CD4-positive, alpha-beta T cell treated with Interleukin-15 for 4 hours (primary cell): ENCODE data around the gene PLOD3.

Experiments
- DNase-seq: peaks from one replicate; pipeline ENCODE4 v3.0.0-alpha.2; 2020; ENCODE audit warnings: low spot score

Gene PLOD3

GRCh38 chr7:101238226-101239182 is 21.1 kb upstream of the PLOD3 start:
- no peak for DNase-seq

DNA sequence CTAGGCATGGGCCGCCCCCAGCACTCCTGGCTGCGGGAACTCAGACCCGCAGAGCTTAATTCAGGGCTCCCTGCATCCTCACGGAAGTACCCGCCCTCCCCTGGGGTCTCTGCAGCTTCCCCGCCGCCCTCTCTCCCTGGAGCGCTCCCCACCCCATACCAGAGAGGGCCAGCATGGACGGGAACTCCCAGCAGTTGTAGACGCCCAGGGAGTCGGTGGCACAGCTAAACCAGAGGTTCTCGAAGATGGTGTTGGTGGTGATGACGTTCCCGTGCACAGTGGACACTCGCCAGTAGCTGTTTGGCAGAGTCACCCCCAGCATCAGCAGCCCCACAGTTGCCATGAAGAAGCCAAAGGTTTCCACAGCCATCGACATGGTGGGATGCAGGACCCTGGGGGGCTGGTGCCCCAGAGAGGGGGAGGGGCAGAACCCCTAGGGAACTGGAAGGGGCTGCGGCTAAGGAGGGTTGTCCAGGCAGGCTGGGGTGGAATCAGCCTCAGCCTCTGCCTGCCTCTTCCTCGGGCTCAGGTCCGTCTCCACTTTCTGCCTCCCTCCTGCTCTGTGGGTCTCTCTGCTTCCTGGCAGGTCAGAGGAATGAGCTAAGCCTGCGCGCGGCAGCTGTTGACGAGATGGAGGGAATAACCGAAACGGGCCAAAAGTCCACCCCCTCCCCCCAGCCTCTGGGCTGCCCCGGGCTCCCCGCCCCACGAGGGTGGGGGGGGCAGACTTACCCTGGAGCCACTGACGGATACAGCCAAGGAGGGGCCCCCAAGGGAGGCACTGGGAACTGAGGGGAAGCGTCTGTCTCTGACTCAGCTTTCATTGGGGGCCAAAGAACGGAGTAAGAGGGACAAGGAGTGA is 20.1 kb upstream of the PLOD3 start, which contains the start of gene CLDN15:
Gene CLDN15 (minus strand): TSS at position 597 of the 862 bp plus-strand sequence. CDS start 221 bp downstream, at position 376.
- no peak for DNase-seq

DNA sequence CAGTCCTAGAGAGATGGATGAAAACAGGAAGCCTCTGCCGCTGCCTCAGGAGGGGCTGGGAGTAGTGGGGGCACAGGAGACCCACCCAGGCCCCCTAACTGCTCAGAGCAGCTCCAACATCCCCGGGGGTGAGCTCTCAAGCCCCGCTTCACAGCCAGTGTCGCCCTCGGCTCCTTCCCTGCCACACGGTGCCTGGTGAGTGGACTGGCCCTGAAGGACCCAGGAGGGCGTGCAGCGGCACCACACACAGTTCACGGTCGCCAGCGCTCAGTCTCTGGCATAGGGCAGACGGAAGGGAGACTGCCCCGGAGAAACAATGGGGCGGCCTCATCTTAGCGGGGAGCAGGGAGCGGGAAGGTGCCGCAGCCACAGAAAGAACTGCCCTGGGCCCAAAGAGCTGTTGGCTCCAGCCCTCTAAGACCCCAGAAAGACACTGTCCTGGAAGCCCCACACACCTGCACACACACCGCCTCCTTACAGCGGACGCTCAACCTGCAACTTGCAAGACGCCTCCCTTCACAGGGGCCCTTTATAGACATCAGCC is 19.0 kb upstream of the PLOD3 start:
- DNase-seq = no peak

GRCh38 chr7:101235522-101235921 is 18.1 kb upstream of the PLOD3 start:
- DNase-seq = no peak

- no peak for DNase-seq
These were observed 17.7 kb upstream of the PLOD3 start for GRCh38 chr7:101235050-101235449.

DNA sequence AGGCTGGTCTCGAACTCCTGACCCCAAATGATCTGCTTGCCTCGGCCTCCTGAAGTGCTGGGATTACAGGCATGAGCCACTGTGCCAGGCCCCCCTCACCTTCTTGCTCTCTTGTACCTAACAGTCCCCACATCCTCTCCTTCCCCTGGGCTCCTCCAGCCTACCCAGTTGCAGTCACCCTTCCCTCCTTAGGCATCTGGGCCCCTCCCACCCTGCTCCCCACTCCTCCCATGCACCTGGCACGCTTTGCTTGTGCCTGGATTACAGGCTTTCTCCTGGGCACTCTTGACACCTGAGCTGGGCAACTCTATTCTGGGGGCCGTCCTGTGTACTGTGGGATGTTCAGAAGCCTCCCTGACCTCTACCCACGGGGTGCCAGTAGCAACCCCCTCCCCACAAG is 17.3 kb upstream of the PLOD3 start:
- DNase-seq = no peak

DNA sequence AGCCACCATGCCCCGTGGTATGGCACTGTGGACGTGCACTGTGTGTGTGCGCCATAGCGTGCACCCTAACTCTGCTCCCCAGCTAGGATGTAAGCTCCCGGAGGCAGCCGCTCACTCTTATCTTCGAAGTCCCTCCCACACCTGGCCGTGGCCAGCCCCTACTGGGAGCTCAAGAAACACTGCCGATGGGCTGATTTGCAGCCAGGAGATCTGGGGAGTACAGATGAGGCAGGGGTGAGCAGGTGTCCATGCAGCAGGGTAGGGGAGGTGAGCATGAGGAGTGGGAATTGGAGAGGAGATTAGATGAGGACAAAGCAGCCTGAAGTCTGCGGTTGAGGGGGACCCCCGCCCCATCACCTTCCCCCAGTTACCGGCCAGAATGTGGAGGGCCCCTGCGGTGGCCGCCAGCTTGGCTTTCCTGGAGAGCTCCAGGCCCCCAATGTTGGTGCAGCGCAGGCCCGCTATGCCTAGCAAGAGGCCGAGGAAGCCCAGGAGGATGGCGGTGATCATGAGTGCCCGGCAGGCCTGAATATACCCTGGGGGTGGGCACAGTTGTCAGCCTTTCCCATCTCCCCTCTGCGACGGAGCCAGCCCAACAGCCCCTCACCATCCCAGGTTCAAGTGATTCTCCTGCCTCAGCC is 16.6 kb upstream of the PLOD3 start:
- no peak for DNase-seq

DNA sequence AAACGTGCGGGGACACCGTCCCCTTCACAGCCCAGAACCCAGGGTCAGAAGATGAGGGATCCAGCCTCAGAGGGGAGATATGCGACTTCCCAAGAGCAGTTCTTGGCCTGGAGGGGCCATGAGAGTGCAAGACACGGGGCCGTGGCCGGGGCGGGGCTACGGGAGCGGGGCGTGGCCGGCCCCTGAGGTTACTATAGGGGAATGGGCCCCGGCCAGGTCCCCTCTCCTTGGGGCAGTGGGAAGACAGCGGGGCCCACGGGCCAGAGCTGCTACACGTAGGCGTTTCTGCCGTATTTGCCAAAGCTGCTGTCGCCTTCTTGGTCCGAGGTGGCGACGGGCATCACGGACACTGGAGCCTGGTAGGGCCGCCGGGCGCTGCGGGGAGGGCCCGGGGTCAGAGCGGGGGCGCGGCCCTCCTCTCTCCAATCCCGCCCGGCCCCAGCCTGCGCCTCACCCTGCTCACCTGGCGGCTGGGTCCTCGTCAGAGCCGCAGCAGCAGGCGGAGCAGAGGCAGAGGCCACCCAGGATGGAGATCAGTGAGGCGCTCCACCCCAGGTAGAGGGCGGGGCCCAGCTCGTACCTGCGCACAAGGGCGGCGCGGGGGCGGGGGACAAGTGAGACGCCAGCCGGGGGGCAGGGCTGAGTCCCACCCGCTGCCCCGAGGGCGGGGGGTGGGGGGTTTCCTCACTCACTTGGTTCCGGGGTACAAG is 14.9 kb upstream of the PLOD3 start:
- no peak for DNase-seq

GRCh38 chr7:101231644-101232043 is 14.3 kb upstream of the PLOD3 start:
- DNase-seq = no peak

GRCh38 chr7:101226721-101227120 is 9.3 kb upstream of the PLOD3 start:
- no peak for DNase-seq

DNA sequence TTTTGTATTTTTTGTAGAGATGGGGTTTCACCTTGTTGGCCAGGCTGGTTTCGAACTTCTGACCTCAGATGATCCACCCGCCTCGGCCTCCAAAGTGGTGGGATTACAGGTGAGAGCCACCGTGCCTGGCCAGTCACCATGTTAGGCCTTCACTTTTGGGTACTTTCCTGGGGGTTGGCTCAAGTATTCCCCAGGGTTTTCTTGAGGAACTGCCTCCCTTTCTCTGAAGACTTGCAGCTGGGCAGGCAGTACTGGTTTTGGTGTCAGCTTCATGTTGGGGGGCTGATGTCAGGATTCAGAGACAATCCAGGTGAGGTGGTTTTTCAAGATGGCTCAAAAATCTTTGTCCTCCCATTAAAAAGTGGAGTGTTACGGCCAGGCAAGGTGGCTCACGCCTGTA is 8.3 kb upstream of the PLOD3 start:
- DNase-seq = no peak

DNA sequence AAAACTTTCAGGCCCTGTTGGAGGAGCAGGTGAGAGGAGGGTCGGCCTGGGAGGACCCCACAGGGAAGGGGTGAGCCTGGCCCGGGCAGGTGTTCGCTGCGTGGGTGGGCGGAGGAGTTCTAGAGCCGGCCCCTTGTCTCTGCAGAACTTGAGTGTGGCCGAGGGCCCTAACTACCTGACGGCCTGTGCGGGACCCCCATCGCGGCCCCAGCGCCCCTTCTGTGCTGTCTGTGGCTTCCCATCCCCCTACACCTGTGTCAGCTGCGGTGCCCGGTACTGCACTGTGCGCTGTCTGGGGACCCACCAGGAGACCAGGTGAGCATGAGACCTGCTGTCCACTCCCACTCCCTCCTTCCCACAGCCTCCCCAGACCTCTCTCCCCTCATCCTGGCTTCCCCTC is 6.1 kb upstream of the PLOD3 start:
- no peak for DNase-seq

DNA sequence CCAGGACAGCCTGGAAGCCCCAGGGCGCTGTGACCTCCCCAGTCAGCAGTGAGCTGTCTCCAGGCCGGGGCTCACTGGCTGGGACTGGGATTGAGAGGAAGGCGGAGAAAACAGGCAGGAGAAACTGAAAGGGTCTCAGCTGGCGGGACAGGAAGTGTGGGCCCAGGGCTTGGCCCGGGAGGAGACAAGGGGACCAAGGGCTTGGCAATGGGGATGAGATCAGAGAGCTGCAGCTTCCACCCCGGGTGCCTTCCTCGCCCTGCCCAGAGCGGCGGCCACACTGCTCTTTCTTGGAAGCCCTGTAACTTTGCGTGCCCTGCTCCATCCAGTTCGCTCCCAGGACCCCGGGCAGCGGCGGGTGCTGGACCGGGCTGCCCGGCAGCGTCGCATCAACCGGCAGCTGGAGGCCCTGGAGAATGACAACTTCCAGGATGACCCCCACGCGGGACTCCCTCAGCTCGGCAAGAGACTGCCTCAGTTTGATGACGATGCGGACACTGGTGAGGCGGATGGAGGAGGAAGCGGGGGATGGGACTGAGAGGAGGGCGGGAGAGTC is 5.0 kb upstream of the PLOD3 start:
- no peak for DNase-seq

- DNase-seq = no peak
These were observed 2.9 kb upstream of the PLOD3 start for GRCh38 chr7:101220295-101220694.

- no peak for DNase-seq
These were observed 1.1 kb upstream of the PLOD3 start for GRCh38 chr7:101218236-101219125.

DNA sequence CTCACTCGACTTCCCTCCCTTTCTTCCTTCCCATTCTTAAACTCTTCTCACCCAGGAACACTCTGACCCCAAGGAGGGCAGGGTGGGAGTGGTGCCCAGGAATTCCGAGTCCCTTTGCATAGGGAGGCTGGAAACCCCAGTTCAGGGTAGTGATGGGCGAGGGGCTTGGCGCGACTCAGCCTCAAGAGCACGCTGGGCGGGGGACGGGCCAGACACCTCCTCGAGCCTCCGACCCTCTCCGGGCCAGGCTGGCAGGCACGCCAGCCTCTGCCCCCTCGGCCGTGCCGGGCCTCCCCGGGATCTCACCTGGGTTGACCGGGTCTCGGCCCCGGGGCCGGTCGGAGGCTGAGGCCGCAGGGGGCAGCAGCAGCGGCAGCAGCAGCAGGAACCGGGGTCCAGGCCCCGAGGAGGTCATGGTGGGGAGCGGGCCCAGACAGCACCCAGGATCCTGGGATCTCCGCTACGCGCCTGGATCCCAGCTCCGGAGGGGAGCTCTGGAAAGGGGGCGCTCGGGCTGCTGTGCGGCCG is 457 bp downstream of the PLOD3 start:
- no peak for DNase-seq

- no peak for DNase-seq
These were observed 1.2 kb downstream of the PLOD3 start for GRCh38 chr7:101216001-101216859.

GRCh38 chr7:101212014-101212413 is 5.4 kb downstream of the PLOD3 start:
- DNase-seq = no peak

- DNase-seq = no peak
These were observed 5.9 kb downstream of the PLOD3 start for GRCh38 chr7:101211501-101211900.
